CD4-positive, alpha-beta T cell (primary cell): ENCODE results near the gene FAM151B. TPM values are rescaled to one million over a fixed set of nuclear protein-coding genes. Genes with fewer than 3 reads are reported as not detected.

Experiments
- ATAC-seq: fragments of 200-7000 bp; cut with Tn5 transposase; one replicate; pipeline ENCODE4 v1.10.0; 2022; ENCODE audit warnings: mild to moderate bottlenecking; ENCODE audit not compliant: poor library complexity
- CTCF ChIA-PET: fragments of 350-600 bp; sonication (Branson Sonifier 250); formaldehyde crosslinking; loops from one replicate; lab custom pipeline; 2021; ENCODE audit warnings: antibody characterized with exemption, inconsistent platforms; lab: Charles Lee
- POLR2A ChIA-PET: fragments of 350-600 bp; sonication (Branson Sonifier 250); formaldehyde crosslinking; loops from one replicate; lab custom pipeline; 2021; ENCODE audit warnings: antibody characterized with exemption, inconsistent platforms; lab: Charles Lee
- DNase-seq, 14 experiments: peaks; one replicate each; pipeline ENCODE4 v3.0.0-alpha.2; 2013 to 2020; ENCODE audit warnings: mixed read lengths in 2 of 14
- H3K27ac ChIP-seq, 2 donors: one replicate each; pipeline versions ENCODE4 v1.5.1 to v1.7.0; 2013; ENCODE audit warnings: low read length in 2 of 2, low read depth in 1 of 2, mild to moderate bottlenecking in 1 of 2
- H3K27me3 ChIP-seq, 2 experiments: 1 replicate in 1 of 2; 2 replicates in 1 of 2; pipeline versions ENCODE4 v1.6.1 to v1.7.0; 2013; ENCODE audit warnings: low read length in 2 of 2, control low read depth in 1 of 2, mild to moderate bottlenecking in 1 of 2, moderate library complexity in 1 of 2; ENCODE audit not compliant: insufficient read depth in 2 of 2, control insufficient read depth in 1 of 2
- H3K36me3 ChIP-seq: one replicate; pipeline ENCODE4 v1.6.1; 2013; ENCODE audit warnings: low read length, control low read depth; ENCODE audit not compliant: insufficient read depth
- H3K4me1 ChIP-seq: one replicate; pipeline ENCODE4 v1.6.1; 2013; ENCODE audit warnings: low read length, control low read depth; ENCODE audit not compliant: insufficient read depth
- H3K4me3 ChIP-seq: one replicate; pipeline ENCODE4 v1.5.1; 2013; ENCODE audit warnings: mild to moderate bottlenecking, low read length, moderate library complexity
- H3K9me3 ChIP-seq, 2 experiments: 1 replicate in 1 of 2; 2 replicates in 1 of 2; pipeline versions ENCODE4 v1.6.1 to v1.7.0; 2013; ENCODE audit warnings: low read length in 2 of 2, mild to moderate bottlenecking in 2 of 2, control low read depth in 1 of 2, moderate library complexity in 1 of 2; ENCODE audit not compliant: control insufficient read depth in 1 of 2, insufficient read depth in 1 of 2
- H3K27ac Mint-ChIP-seq: one replicate; pipeline ENCODE4 v1.8.0; 2020; ENCODE audit warnings: mixed read lengths
- H3K27me3 Mint-ChIP-seq: one replicate; pipeline ENCODE4 v1.8.0; 2021; ENCODE audit warnings: mixed read lengths
- H3K36me3 Mint-ChIP-seq: one replicate; pipeline ENCODE4 v1.8.0; 2021; ENCODE audit warnings: low read depth, mixed read lengths
- H3K4me1 Mint-ChIP-seq: one replicate; pipeline ENCODE4 v1.8.0; 2021; ENCODE audit warnings: low read depth, mixed read lengths
- H3K4me3 Mint-ChIP-seq: one replicate; pipeline ENCODE4 v1.8.0; 2020; ENCODE audit warnings: mild to moderate bottlenecking, mixed read lengths
- H3K9me3 Mint-ChIP-seq: one replicate; pipeline ENCODE4 v1.8.0; 2020; ENCODE audit warnings: mixed read lengths
- intact Hi-C, 2 experiments: fragments of 100-400 bp; cut with DNase I in 1 of 2; cut with micrococcal nuclease in 1 of 2; formaldehyde crosslinking; loops; one replicate each; pipeline versions ENCODE4 v1.15.1 to v1.9.0; 2023 to 2025; cut with DNase I, micrococcal nuclease
- total RNA-seq, 174 experiments: library from RNA in 2 of 174; stranded (reverse) in 2 of 174; gene quantifications; one replicate each; pipeline ENCODE4 v1.2.3 and lab custom pipeline; 2021 to 2026
- TF ChIP-seq, protein P1 (sequence below): fragments of 200-600 bp; IDR thresholded peaks from one replicate; pipeline ENCODE4 v1.8.0; 2022; ENCODE audit warnings: antibody characterized with exemption, mild to moderate bottlenecking

Gene FAM151B
- total RNA-seq, 2 experiments from 2014 or later = 0.33 to 0.61 TPM

DNA sequence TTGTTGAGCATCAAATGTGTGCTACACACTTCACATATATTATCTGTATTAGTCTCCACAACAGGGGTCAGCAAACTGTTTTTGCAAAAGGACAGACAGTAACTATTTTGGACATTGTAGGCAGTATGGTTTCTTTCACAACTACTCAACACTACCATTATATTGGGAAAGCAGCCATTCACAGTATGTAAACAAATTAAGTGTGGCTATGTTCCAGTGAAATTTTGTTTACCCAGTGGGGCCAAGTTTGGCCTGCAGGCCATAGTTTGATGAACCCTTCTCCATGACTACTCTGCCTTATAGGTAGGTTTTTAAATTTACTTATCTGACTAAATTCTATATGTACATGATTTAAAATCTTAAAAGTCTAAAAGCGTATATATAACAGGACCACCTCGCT is 13.0 kb upstream of the FAM151B start:
- no peak overlapping the region for H3K4me3 ChIP-seq
- Mint-ChIP-seq H3K9me3 (peaks cover 3% of the 10 kb centered on the region), H3K27me3 (no peaks in the 10 kb centered on the region), H3K4me3 (no peak overlapping the region), H3K27ac (no peak overlapping the region), H3K4me1 (no peaks in the 10 kb centered on the region), H3K36me3 (peaks cover 82% of the 10 kb centered on the region)
- peaks cover 32% of the 10 kb centered on the region for H3K36me3 ChIP-seq
- ATAC-seq (no peak), DNase-seq (no peak)
- TF ChIP-seq, protein P1, sequence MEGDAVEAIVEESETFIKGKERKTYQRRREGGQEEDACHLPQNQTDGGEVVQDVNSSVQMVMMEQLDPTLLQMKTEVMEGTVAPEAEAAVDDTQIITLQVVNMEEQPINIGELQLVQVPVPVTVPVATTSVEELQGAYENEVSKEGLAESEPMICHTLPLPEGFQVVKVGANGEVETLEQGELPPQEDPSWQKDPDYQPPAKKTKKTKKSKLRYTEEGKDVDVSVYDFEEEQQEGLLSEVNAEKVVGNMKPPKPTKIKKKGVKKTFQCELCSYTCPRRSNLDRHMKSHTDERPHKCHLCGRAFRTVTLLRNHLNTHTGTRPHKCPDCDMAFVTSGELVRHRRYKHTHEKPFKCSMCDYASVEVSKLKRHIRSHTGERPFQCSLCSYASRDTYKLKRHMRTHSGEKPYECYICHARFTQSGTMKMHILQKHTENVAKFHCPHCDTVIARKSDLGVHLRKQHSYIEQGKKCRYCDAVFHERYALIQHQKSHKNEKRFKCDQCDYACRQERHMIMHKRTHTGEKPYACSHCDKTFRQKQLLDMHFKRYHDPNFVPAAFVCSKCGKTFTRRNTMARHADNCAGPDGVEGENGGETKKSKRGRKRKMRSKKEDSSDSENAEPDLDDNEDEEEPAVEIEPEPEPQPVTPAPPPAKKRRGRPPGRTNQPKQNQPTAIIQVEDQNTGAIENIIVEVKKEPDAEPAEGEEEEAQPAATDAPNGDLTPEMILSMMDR = no peak
- ChIA-PET CTCF (no interaction called here), POLR2A (no interaction called here)
- H3K4me1 ChIP-seq = no peaks in the 10 kb centered on the region
- H3K27me3 ChIP-seq = no peaks in the 10 kb centered on the region
- intact Hi-C loops = no loop called here
- H3K27ac ChIP-seq = no peak overlapping the region
- peaks cover 5 to 11% of the 10 kb centered on the region in 2 experiments for H3K9me3 ChIP-seq

DNA sequence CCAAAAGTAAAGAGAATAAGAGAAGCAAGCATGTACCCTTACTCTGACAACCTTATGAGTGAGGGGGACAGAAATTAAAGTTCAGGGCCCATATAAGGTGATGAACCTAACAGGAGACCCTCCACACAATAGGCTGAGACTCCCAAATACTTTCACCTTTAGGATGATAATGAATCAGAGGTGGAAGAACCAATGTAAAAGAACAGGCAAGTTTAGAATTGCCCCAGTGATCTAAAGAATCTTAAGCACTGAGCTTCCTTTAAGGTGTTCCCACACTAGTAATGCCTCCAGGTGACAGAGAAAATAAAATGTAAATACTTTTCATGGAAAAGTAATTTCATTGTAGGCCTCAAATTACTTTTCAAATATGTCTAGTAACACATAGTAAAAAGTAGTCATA is 8.2 kb upstream of the FAM151B start:
- Histone ChIP-seq H3K4me3 (no peak overlapping the region), H3K4me1 (no peaks in the 10 kb centered on the region), H3K9me3 (peaks cover 9 to 11% of the 10 kb centered on the region in 2 experiments), H3K27ac (no peak overlapping the region), H3K27me3 (no peaks in the 10 kb centered on the region), H3K36me3 (peaks cover 11% of the 10 kb centered on the region)
- Mint-ChIP-seq H3K27me3 (no peaks in the 10 kb centered on the region), H3K4me3 (no peak overlapping the region), H3K27ac (no peak overlapping the region), H3K9me3 (peaks cover 5% of the 10 kb centered on the region), H3K4me1 (peaks cover 5% of the 10 kb centered on the region), H3K36me3 (peaks cover 73% of the 10 kb centered on the region)
- POLR2A ChIA-PET = no interaction called here
- intact Hi-C loops = loop anchor here (5.0 to 10.0 kb wide), 5 partner anchors 65 to 1245 kb away; partner anchors contain the start of genes JMY (in 1 of the 2) and TENT2 (in 1 of the 2)
- ATAC-seq (no peak), DNase-seq (no peak)
- CTCF ChIA-PET = no interaction called here
- TF ChIP-seq, protein P1 = no peak

DNA sequence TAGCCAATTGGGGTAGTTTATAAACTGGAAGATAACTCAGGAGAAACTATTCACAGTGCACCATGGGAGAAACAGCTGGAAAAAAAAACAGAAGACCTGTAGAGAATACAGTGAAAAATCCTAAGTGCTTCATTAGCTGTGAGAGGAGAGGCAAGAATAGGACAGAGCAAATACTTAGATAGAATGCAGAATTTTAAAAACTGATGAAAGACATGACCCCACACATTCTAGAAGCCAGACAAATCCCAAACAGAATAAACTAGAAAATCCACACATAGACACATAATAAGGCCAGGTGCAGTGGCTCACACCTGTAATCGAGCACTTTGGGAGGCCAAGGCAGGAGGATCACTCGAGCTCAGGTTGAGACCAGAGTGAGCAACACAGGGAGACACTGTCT is 7.5 kb upstream of the FAM151B start:
- Mint-ChIP-seq H3K4me1 (peaks cover 5% of the 10 kb centered on the region), H3K36me3 (peaks cover 73% of the 10 kb centered on the region), H3K27ac (no peak overlapping the region), H3K9me3 (peaks cover 5% of the 10 kb centered on the region), H3K27me3 (no peaks in the 10 kb centered on the region), H3K4me3 (no peak overlapping the region)
- TF ChIP-seq, protein P1 = no peak
- Histone ChIP-seq H3K27me3 (no peaks in the 10 kb centered on the region), H3K4me1 (no peaks in the 10 kb centered on the region), H3K36me3 (peaks cover 5% of the 10 kb centered on the region), H3K9me3 (peaks cover 9 to 11% of the 10 kb centered on the region in 2 experiments), H3K4me3 (no peak overlapping the region), H3K27ac (no peak overlapping the region)
- intact Hi-C loops = loop anchor here (5.0 to 10.0 kb wide), 5 partner anchors 64 to 1246 kb away; partner anchors contain the start of genes JMY (in 1 of the 2) and TENT2 (in 1 of the 2)
- ATAC-seq (no peak), DNase-seq (no peak)
- CTCF ChIA-PET = no interaction called here
- POLR2A ChIA-PET = interaction anchor here (0.6 kb wide), 1 partner anchor 758 kb away, joined by 3 read pairs; no protein-coding TSS in a partner anchor
